GM23338 (cell line): ENCODE results near the gene TEX10. TPM values are rescaled to one million over a fixed set of nuclear protein-coding genes. Genes with fewer than 3 reads are reported as not detected.

Experiments
- ATAC-seq: fragments of 200-7000 bp; cut with Tn5 transposase; 3 replicates; pipeline ENCODE4 v1.9.1; 2020
- DNase-seq: peaks from one replicate; pipeline ENCODE4 v3.0.0-alpha.2; 2015; ENCODE audit warnings: low spot score
- H2AFZ ChIP-seq: fragments of 200-600 bp; sonication (generic); 2 replicates; pipeline ENCODE4 v1.8.0; 2016; ENCODE audit warnings: antibody characterized with exemption, mild to moderate bottlenecking, moderate library complexity
- H3F3A ChIP-seq: fragments of 200-600 bp; sonication (generic); replicated peaks from 2 replicates; pipeline ENCODE4 v1.8.0; 2017; ENCODE audit warnings: antibody characterized with exemption, mixed run types, low read depth
- H3K27ac ChIP-seq: fragments of 200-600 bp; sonication (generic); 2 replicates; pipeline ENCODE4 v1.6.1; 2016; ENCODE audit warnings: low read depth
- H3K27me3 ChIP-seq: fragments of 200-600 bp; sonication (generic); 2 replicates; pipeline ENCODE4 v1.8.0; 2016; ENCODE audit warnings: mild to moderate bottlenecking, mixed run types, moderate library complexity; ENCODE audit not compliant: insufficient read depth
- H3K36me3 ChIP-seq: fragments of 200-600 bp; sonication (generic); 2 replicates; pipeline ENCODE4 v1.8.0; 2016; ENCODE audit warnings: mild to moderate bottlenecking; ENCODE audit not compliant: insufficient read depth
- H3K4me1 ChIP-seq: fragments of 200-600 bp; sonication (generic); 2 replicates; pipeline ENCODE4 v1.8.0; 2016; ENCODE audit warnings: mild to moderate bottlenecking, moderate library complexity; ENCODE audit not compliant: insufficient read depth
- H3K4me2 ChIP-seq: fragments of 200-600 bp; sonication (generic); 2 replicates; pipeline ENCODE4 v1.7.1; 2017; ENCODE audit warnings: mixed run types
- H3K4me3 ChIP-seq: fragments of 200-600 bp; sonication (generic); 2 replicates; pipeline ENCODE4 v1.6.1; 2016; ENCODE audit warnings: mixed run types
- H3K79me2 ChIP-seq: fragments of 200-600 bp; sonication (generic); replicated peaks from 2 replicates; pipeline ENCODE4 v1.8.0; 2017; ENCODE audit warnings: mild to moderate bottlenecking; ENCODE audit not compliant: insufficient read depth
- H3K9me2 ChIP-seq: fragments of 200-600 bp; sonication (generic); 2 replicates; pipeline ENCODE4 v1.8.0; 2017; ENCODE audit not compliant: insufficient read depth
- H4K20me1 ChIP-seq: fragments of 200-600 bp; sonication (generic); replicated peaks from 2 replicates; pipeline ENCODE4 v1.8.0; 2017; ENCODE audit warnings: mild to moderate bottlenecking; ENCODE audit not compliant: insufficient read depth
- H3K27ac Mint-ChIP-seq: 2 replicates; pipeline ENCODE4 v1.8.0; 2020; ENCODE audit warnings: inconsistent platforms, mild to moderate bottlenecking, moderate library complexity, mixed read lengths
- H3K27me3 Mint-ChIP-seq: 3 replicates; pipeline ENCODE4 v1.8.0; 2022; ENCODE audit warnings: low read depth, mild to moderate bottlenecking, moderate library complexity, mixed read lengths, inconsistent platforms; ENCODE audit not compliant: insufficient read depth, poor library complexity
- H3K36me3 Mint-ChIP-seq: 3 replicates; pipeline ENCODE4 v1.8.0; 2021; ENCODE audit warnings: low read depth, mild to moderate bottlenecking, inconsistent platforms, moderate library complexity, mixed read lengths
- H3K4me1 Mint-ChIP-seq: 3 replicates; pipeline ENCODE4 v1.8.0; 2020; ENCODE audit warnings: mild to moderate bottlenecking, inconsistent platforms, mixed read lengths
- H3K4me3 Mint-ChIP-seq: 3 replicates; pipeline ENCODE4 v1.8.0; 2021; ENCODE audit warnings: moderate library complexity, mild to moderate bottlenecking, inconsistent platforms, mixed read lengths
- H3K9me3 Mint-ChIP-seq: 3 replicates; pipeline ENCODE4 v1.8.0; 2020; ENCODE audit warnings: moderate library complexity, mild to moderate bottlenecking, inconsistent platforms, mixed read lengths
- CREB1 ChIP-seq: fragments of 250-450 bp; sonication (Bioruptor Pico); IDR thresholded peaks from 2 replicates; pipeline ENCODE4 v1.5.0; 2020; ENCODE audit warnings: low read depth, mild to moderate bottlenecking, moderate library complexity
- CTCF ChIP-seq, 2 experiments: fragments of 200-600 bp in 1 of 2; sonication (generic) in 1 of 2; conservative IDR thresholded peaks; 2 replicates each; pipeline versions ENCODE4 v1.5.1 to v1.6.1; 2016 to 2017; ENCODE audit warnings: antibody characterized with exemption in 2 of 2, low read depth in 2 of 2, mild to moderate bottlenecking in 2 of 2, moderate library complexity in 1 of 2
- ETS1 ChIP-seq: IDR thresholded peaks from 2 replicates; pipeline ENCODE4 v1.6.1; 2016; ENCODE audit warnings: antibody characterized with exemption
- EZH2 ChIP-seq: fragments of 200-600 bp; sonication (generic); IDR thresholded peaks from one replicate; pipeline ENCODE4 v1.8.0; 2017; ENCODE audit warnings: antibody characterized with exemption, mild to moderate bottlenecking, low read depth; ENCODE audit not compliant: unreplicated experiment
- EZH2phosphoT487 ChIP-seq: fragments of 200-600 bp; sonication (generic); IDR thresholded peaks from one replicate; pipeline ENCODE4 v1.8.1; 2018; ENCODE audit warnings: antibody characterized with exemption; ENCODE audit not compliant: unreplicated experiment
- JUNB ChIP-seq: IDR thresholded peaks from one replicate; pipeline ENCODE4 v1.6.1; 2016; ENCODE audit warnings: antibody characterized with exemption; ENCODE audit not compliant: unreplicated experiment
- NANOG ChIP-seq: IDR thresholded peaks from 2 replicates; pipeline ENCODE4 v1.6.1; 2016; ENCODE audit warnings: antibody characterized with exemption, borderline replicate concordance
- POLR2AphosphoS5 ChIP-seq: IDR thresholded peaks from 2 replicates; pipeline ENCODE4 v1.6.1; 2016; ENCODE audit warnings: antibody characterized with exemption, low read depth
- REST ChIP-seq: IDR thresholded peaks from one replicate; pipeline ENCODE4 v1.6.1; 2018; ENCODE audit warnings: antibody characterized with exemption; ENCODE audit not compliant: unreplicated experiment
- STAT1 ChIP-seq: IDR thresholded peaks from one replicate; pipeline ENCODE4 v1.6.1; 2016; ENCODE audit warnings: antibody characterized with exemption; ENCODE audit not compliant: unreplicated experiment
- ZNF114 ChIP-seq: fragments of 250-450 bp; sonication (Bioruptor Pico); IDR thresholded peaks from 2 replicates; pipeline ENCODE4 v1.5.0; 2020; ENCODE audit warnings: mild to moderate bottlenecking, moderate library complexity
- ZNF331 ChIP-seq: fragments of 250-450 bp; sonication (Bioruptor Pico); IDR thresholded peaks from 2 replicates; pipeline ENCODE4 v1.5.0; 2020; ENCODE audit warnings: low read depth, mild to moderate bottlenecking, moderate library complexity
- ZNF462 ChIP-seq: fragments of 250-450 bp; sonication (Bioruptor Pico); IDR thresholded peaks from 2 replicates; pipeline ENCODE4 v1.5.0; 2020; ENCODE audit warnings: mild to moderate bottlenecking, moderate library complexity
- polyA plus RNA-seq: library from polyadenylated mRNA; unstranded; fragments of >200 nt; fragmentation: Nextera tagmentation; extraction: Ambion mirVana; gene quantifications from 2 replicates; pipeline ENCODE4 v1.2.1, GENCODE V29; 2016
- total RNA-seq: library from RNA; depleted of rRNA; stranded (reverse); fragments of >200 nt; shearing (Covaris generic); gene quantifications from 2 replicates; pipeline ENCODE4 v1.2.3, GENCODE V29; 2014

The TEX10 gene
- total and polyA plus RNA-seq, 2 experiments from 2014 or later, result 35.0 to 102 TPM

GRCh38 chr9:100346836-100347235, 5.9 kb downstream of the TEX10 start:
- no peak overlapping the region for H3K27ac Mint-ChIP-seq
- Histone ChIP-seq H3K36me3 (peaks cover 14% of the 10 kb centered on the region; the same call in 1 of the 2 replicates), H3K4me2 (no peak overlapping the region), H4K20me1 (peaks cover 77% of the 10 kb centered on the region), H3F3A (no peaks in the 10 kb centered on the region), H3K27ac (no peak overlapping the region), H3K4me1 (peaks cover 43% of the 10 kb centered on the region), H3K79me2 (peaks cover 100% of the 10 kb centered on the region), H3K4me3 (no peak overlapping the region), H3K27me3 (no peaks in the 10 kb centered on the region), H3K9me2 (no peaks in the 10 kb centered on the region), H2AFZ (no peak overlapping the region)
- H3K27me3 Mint-ChIP-seq, result no peaks in the 10 kb centered on the region
- peaks cover 29% of the 10 kb centered on the region for H3K36me3 Mint-ChIP-seq
- ATAC-seq, result no peak
- TF ChIP-seq JUNB (no peak), EZH2 (no peak), CREB1 (CRISPR knock-in tag) (no peak), CTCF (conservative IDR thresholded peaks at IDR 0.05; ENCODE audit: low read depth in 2 of 2) (no peak), STAT1 (no peak), EZH2phosphoT487 (no peak), POLR2AphosphoS5 (no peak), ZNF331 (no peak), NANOG (no peak), ZNF462 (CRISPR knock-in tag) (no peak), ZNF114 (no peak), REST (no peak), ETS1 (no peak)
- DNase-seq, result no peak
- H3K9me3 Mint-ChIP-seq, result no peaks in the 10 kb centered on the region
- peaks cover 32% of the 10 kb centered on the region for H3K4me1 Mint-ChIP-seq
- no peak overlapping the region for H3K4me3 Mint-ChIP-seq
